Panc1 (cell line): ENCODE measurements around the gene DPYSL5. TPM values are rescaled to one million over a fixed set of nuclear protein-coding genes. Genes with fewer than 3 reads are reported as not detected.
A peak's percentile ranks its signal among the peaks of the same experiment; 100 is the strongest.

Experiments
- ATAC-seq: fragments of 200-7000 bp; cut with Tn5 transposase; 2 replicates; pipeline ENCODE4 v1.9.1; 2020; ENCODE audit warnings: mild to moderate bottlenecking, moderate library complexity
- BruUV-seq: library from RNA; stranded (reverse); fragments of 400-500 nt; replicated peaks from 2 replicates; lab custom pipeline; 2021; lab: Mats Ljungman, UMichigan
- CTCF ChIA-PET: fragments of 300-600 bp; sonication (Branson Sonifier 250); formaldehyde crosslinking; loops from one replicate; lab custom pipeline; 2022; ENCODE audit warnings: antibody characterized with exemption; lab: Charles Lee
- POLR2A ChIA-PET: fragments of 300-600 bp; sonication (Branson Sonifier 250); formaldehyde crosslinking; loops from one replicate; lab custom pipeline; 2022; ENCODE audit warnings: antibody characterized with exemption; lab: Charles Lee
- DNase-seq: peaks from one replicate; pipeline ENCODE4 v3.0.0-alpha.2; 2010; ENCODE audit warnings: low read depth, low spot score
- H3K27ac ChIP-seq: 2 replicates; pipeline ENCODE4 v1.5.1; 2011; ENCODE audit warnings: mild to moderate bottlenecking, low read length, inconsistent platforms
- H3K27me3 ChIP-seq: fragments of 200-500 bp; sonication (Bioruptor generic); 2 replicates; pipeline ENCODE4 v1.6.0; 2014; ENCODE audit warnings: low read length, inconsistent platforms; ENCODE audit not compliant: control insufficient read depth, insufficient read depth
- H3K36me3 ChIP-seq: fragments of 200-500 bp; sonication (Bioruptor generic); 2 replicates; pipeline ENCODE4 v1.5.1; 2014; ENCODE audit warnings: inconsistent platforms, mild to moderate bottlenecking, low read length, moderate library complexity; ENCODE audit not compliant: control insufficient read depth, insufficient read depth
- H3K4me1 ChIP-seq: 2 replicates; pipeline ENCODE4 v1.5.1; 2011; ENCODE audit warnings: inconsistent platforms, mild to moderate bottlenecking, low read length, moderate library complexity; ENCODE audit not compliant: control insufficient read depth, insufficient read depth
- H3K4me3 ChIP-seq, 2 experiments: 2 replicates each; pipeline ENCODE4 v1.5.1; 2011 to 2012; ENCODE audit warnings: low read depth in 2 of 2, low read length in 2 of 2, mild to moderate bottlenecking in 2 of 2, inconsistent platforms in 1 of 2, moderate library complexity in 1 of 2
- H3K9me3 ChIP-seq: fragments of 200-500 bp; sonication (Bioruptor generic); 2 replicates; pipeline ENCODE4 v1.5.1; 2014; ENCODE audit warnings: low read depth, mild to moderate bottlenecking, inconsistent platforms, low read length, moderate library complexity; ENCODE audit not compliant: control insufficient read depth, insufficient read depth
- CTCF ChIP-seq: fragments of 450-650 bp; IDR thresholded peaks from 2 replicates; pipeline ENCODE4 v1.5.1; 2017; ENCODE audit warnings: mild to moderate bottlenecking
- POLR2AphosphoS5 ChIP-seq: IDR thresholded peaks from 2 replicates; pipeline ENCODE4 v1.6.1; 2012; ENCODE audit warnings: mild to moderate bottlenecking, low read depth, low read length, moderate library complexity
- SIN3A ChIP-seq: IDR thresholded peaks from 2 replicates; pipeline ENCODE4 v1.6.1; 2012; ENCODE audit warnings: low read depth, mild to moderate bottlenecking, low read length, moderate library complexity, borderline replicate concordance; ENCODE audit not compliant: insufficient read depth
- TCF7L2 ChIP-seq: IDR thresholded peaks from 2 replicates; pipeline ENCODE4 v1.6.1; 2011; ENCODE audit warnings: mild to moderate bottlenecking, low read depth, low read length, inconsistent platforms
- in situ Hi-C: cut with HindIII; loops from 2 replicates; pipeline ENCODE4 v1.10.0; 2016; ENCODE audit warnings: low sequenced_read_pairs, low pct_unique_long_range_greater_than_20kb
- intact Hi-C: fragments of 100-400 bp; cut with micrococcal nuclease; formaldehyde crosslinking; loops from one replicate; pipeline ENCODE4 v1.10.0; 2022; ENCODE audit not compliant: unreplicated experiment
- total RNA-seq: library from RNA; stranded (reverse); gene quantifications from one replicate; pipeline ENCODE4 v1.2.1, GENCODE V29; 2021; ENCODE audit not compliant: unreplicated experiment
- TF ChIP-seq, protein P1 (sequence below), 2 experiments: IDR thresholded peaks; 2 replicates each; pipeline ENCODE4 v1.6.1; 2011 to 2012; ENCODE audit warnings: low read depth in 2 of 2, control low read depth in 1 of 2, low read length in 1 of 2, mild to moderate bottlenecking in 1 of 2, moderate library complexity in 1 of 2; ENCODE audit not compliant: insufficient read depth in 1 of 2

Gene DPYSL5
- total RNA-seq, 1 experiment from 2014 or later = 0.31 TPM

- Histone ChIP-seq H3K9me3 (no peaks in the 10 kb centered on the region), H3K27me3 (peaks cover 13% of the 10 kb centered on the region), H3K4me1 (peaks cover 12% of the 10 kb centered on the region), H3K4me3 (peak overlapping the region in 1 of 2 experiments; percentile 87; a peak in 1 of 4 replicates), H3K27ac (no peak overlapping the region), H3K36me3 (no peaks in the 10 kb centered on the region)
- DNase-seq (no peak), ATAC-seq (no peak)
- in situ Hi-C loops (no loop called here), intact Hi-C loops (no loop called here)
- ChIA-PET POLR2A (no interaction called here), CTCF (interaction anchor here (0.6 to 1.3 kb wide), 3 partner anchors 8 to 60 kb away, joined by 4 to 6 read pairs (median 6); partner anchors contain the start of gene TMEM214)
- BruUV-seq = no TSS peak
- TF ChIP-seq TCF7L2 = no peak
- TF ChIP-seq POLR2AphosphoS5 = no peak
- TF ChIP-seq CTCF = no peak
Observed at GRCh38 chr2:26971911-26972786, 124.2 kb downstream of the DPYSL5 start.

DNA sequence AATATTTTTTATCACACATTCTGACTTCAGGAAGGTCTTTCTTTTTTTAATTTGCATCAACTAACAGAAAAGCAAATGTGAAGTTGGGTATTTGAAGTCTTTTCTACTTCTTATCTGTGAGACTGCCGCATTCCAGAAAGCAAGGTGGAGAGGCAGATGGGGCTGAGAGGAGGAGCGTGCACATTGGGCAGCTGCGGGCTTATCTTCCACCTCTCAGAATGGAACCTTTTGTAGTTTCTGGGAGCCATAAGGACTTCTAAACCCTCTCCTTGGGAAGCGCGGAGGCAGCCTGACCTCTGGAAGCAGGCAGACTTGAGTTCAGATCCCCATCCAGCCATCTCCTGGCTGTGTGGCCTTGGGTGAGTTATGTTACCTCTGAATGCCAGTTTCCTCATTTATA, 126.4 kb downstream of the DPYSL5 start:
- POLR2A ChIA-PET = no interaction called here
- Histone ChIP-seq H3K36me3 (no peaks in the 10 kb centered on the region), H3K27ac (no peak overlapping the region), H3K4me3 (no peak overlapping the region), H3K4me1 (peaks cover 12% of the 10 kb centered on the region), H3K9me3 (no peaks in the 10 kb centered on the region), H3K27me3 (peaks cover 2% of the 10 kb centered on the region; the same call in 1 of the 2 replicates)
- TF ChIP-seq TCF7L2 (no peak), POLR2AphosphoS5 (no peak), SIN3A (no peak), CTCF (no peak)
- TF ChIP-seq, protein P1, sequence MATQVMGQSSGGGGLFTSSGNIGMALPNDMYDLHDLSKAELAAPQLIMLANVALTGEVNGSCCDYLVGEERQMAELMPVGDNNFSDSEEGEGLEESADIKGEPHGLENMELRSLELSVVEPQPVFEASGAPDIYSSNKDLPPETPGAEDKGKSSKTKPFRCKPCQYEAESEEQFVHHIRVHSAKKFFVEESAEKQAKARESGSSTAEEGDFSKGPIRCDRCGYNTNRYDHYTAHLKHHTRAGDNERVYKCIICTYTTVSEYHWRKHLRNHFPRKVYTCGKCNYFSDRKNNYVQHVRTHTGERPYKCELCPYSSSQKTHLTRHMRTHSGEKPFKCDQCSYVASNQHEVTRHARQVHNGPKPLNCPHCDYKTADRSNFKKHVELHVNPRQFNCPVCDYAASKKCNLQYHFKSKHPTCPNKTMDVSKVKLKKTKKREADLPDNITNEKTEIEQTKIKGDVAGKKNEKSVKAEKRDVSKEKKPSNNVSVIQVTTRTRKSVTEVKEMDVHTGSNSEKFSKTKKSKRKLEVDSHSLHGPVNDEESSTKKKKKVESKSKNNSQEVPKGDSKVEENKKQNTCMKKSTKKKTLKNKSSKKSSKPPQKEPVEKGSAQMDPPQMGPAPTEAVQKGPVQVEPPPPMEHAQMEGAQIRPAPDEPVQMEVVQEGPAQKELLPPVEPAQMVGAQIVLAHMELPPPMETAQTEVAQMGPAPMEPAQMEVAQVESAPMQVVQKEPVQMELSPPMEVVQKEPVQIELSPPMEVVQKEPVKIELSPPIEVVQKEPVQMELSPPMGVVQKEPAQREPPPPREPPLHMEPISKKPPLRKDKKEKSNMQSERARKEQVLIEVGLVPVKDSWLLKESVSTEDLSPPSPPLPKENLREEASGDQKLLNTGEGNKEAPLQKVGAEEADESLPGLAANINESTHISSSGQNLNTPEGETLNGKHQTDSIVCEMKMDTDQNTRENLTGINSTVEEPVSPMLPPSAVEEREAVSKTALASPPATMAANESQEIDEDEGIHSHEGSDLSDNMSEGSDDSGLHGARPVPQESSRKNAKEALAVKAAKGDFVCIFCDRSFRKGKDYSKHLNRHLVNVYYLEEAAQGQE (IDR thresholded peaks at IDR 0.05; ENCODE audit: insufficient read depth in 1 of 2, low read depth in 2 of 2, low read length in 1 of 2) = no peak
- in situ Hi-C loops (no loop called here), intact Hi-C loops (no loop called here)
- ATAC-seq (no peak), DNase-seq (no peak)
- CTCF ChIA-PET = no interaction called here
- no TSS peak for BruUV-seq
